Hepatocyte (in vitro differentiated cells): ENCODE results near the gene SLC25A21. TPM values are rescaled to one million over a fixed set of nuclear protein-coding genes. Genes with fewer than 3 reads are reported as not detected.

Experiments
- DNase-seq: peaks from one replicate; pipeline ENCODE4 v3.0.0-alpha.2; 2016; ENCODE audit warnings: low spot score
- H2AFZ ChIP-seq: fragments of 200-600 bp; sonication (generic); 2 replicates; pipeline ENCODE4 v1.6.0; 2016; ENCODE audit warnings: antibody characterized with exemption, mild to moderate bottlenecking
- H3K27ac ChIP-seq: fragments of 200-600 bp; sonication (generic); 2 replicates; pipeline ENCODE4 v1.5.1; 2016; ENCODE audit warnings: mild to moderate bottlenecking
- H3K27me3 ChIP-seq: fragments of 200-600 bp; sonication (generic); 2 replicates; pipeline ENCODE4 v1.6.1; 2016
- H3K36me3 ChIP-seq: fragments of 200-600 bp; sonication (generic); replicated peaks from 2 replicates; pipeline ENCODE4 v1.5.1; 2016; ENCODE audit warnings: low read depth; ENCODE audit not compliant: insufficient read depth
- H3K4me1 ChIP-seq: fragments of 200-600 bp; sonication (generic); 2 replicates; pipeline ENCODE4 v1.5.1; 2016; ENCODE audit warnings: mild to moderate bottlenecking, moderate library complexity; ENCODE audit not compliant: insufficient read depth
- H3K4me2 ChIP-seq: fragments of 200-600 bp; sonication (generic); 2 replicates; pipeline ENCODE4 v1.6.0; 2016
- H3K4me3 ChIP-seq: fragments of 200-600 bp; sonication (generic); 2 replicates; pipeline ENCODE4 v1.5.1; 2016; ENCODE audit warnings: mild to moderate bottlenecking
- H3K79me2 ChIP-seq: fragments of 200-600 bp; sonication (generic); 2 replicates; pipeline ENCODE4 v1.6.0; 2017; ENCODE audit warnings: mild to moderate bottlenecking
- H3K9me2 ChIP-seq: fragments of 200-600 bp; sonication (generic); replicated peaks from 2 replicates; pipeline ENCODE4 v1.6.0; 2017; ENCODE audit warnings: mild to moderate bottlenecking; ENCODE audit not compliant: insufficient read depth
- H3K9me3 ChIP-seq: fragments of 200-600 bp; sonication (generic); 2 replicates; pipeline ENCODE4 v1.5.1; 2016; ENCODE audit warnings: low read depth, mild to moderate bottlenecking
- H4K20me1 ChIP-seq: fragments of 200-600 bp; sonication (generic); 2 replicates; pipeline ENCODE4 v1.6.0; 2016; ENCODE audit warnings: mild to moderate bottlenecking; ENCODE audit not compliant: insufficient read depth, poor library complexity, severe bottlenecking
- CTCF ChIP-seq: fragments of 200-600 bp; sonication (generic); IDR thresholded peaks from 2 replicates; pipeline ENCODE4 v1.5.1; 2016; ENCODE audit warnings: antibody characterized with exemption, mild to moderate bottlenecking; ENCODE audit not compliant: poor library complexity
- EZH2 ChIP-seq: fragments of 200-600 bp; sonication (generic); IDR thresholded peaks from 2 replicates; pipeline ENCODE4 v1.6.1; 2016; ENCODE audit warnings: antibody characterized with exemption, mild to moderate bottlenecking, borderline replicate concordance
- EZH2phosphoT487 ChIP-seq: fragments of 200-600 bp; sonication (generic); IDR thresholded peaks from one replicate; pipeline ENCODE4 v1.6.1; 2018; ENCODE audit warnings: antibody characterized with exemption, mild to moderate bottlenecking, low read depth, moderate library complexity; ENCODE audit not compliant: unreplicated experiment, severe bottlenecking
- WGBS: methylation state at CpG from one replicate; pipeline ENCODE4 v1.1.6; 2016; ENCODE audit warnings: low lambda C conversion rate; ENCODE audit errors: missing lambda C conversion rate; 5-methylcytosine and 5-hydroxymethylcytosine counted together
- polyA plus RNA-seq: library from polyadenylated mRNA; unstranded; fragments of >200 nt; fragmentation: Nextera tagmentation; extraction: Ambion mirVana; gene quantifications from 2 replicates; pipeline ENCODE4 v1.2.1, GENCODE V29; 2016
- total RNA-seq: library from RNA; depleted of rRNA; stranded (reverse); fragments of >200 nt; gene quantifications from 2 replicates; pipeline ENCODE4 v1.2.3, GENCODE V29; 2014

The SLC25A21 gene
- total and polyA plus RNA-seq, 2 experiments from 2014 or later = 1.4 to 1.6 TPM

- Histone ChIP-seq H3K36me3 (no peaks in the 10 kb centered on the region), H3K79me2 (no peaks in the 10 kb centered on the region), H3K9me3 (no peaks in the 10 kb centered on the region), H2AFZ (no peak overlapping the region), H3K4me3 (no peak overlapping the region), H3K4me2 (no peak overlapping the region), H4K20me1 (no peaks in the 10 kb centered on the region), H3K4me1 (no peaks in the 10 kb centered on the region), H3K9me2 (no peaks in the 10 kb centered on the region), H3K27ac (no peak overlapping the region), H3K27me3 (no peaks in the 10 kb centered on the region)
- no peak for DNase-seq
- TF ChIP-seq EZH2phosphoT487 (no peak), CTCF (no peak), EZH2 (no peak)
- 87% methylated on average over 3 of the region's 3 CpGs for WGBS
Observed at GRCh38 chr14:36859119-36859518, 313.3 kb downstream of the SLC25A21 start.

- no peaks in the 10 kb centered on the region for H4K20me1 ChIP-seq
- no peaks in the 10 kb centered on the region for H3K79me2 ChIP-seq
- H2AFZ ChIP-seq = no peak overlapping the region
- DNase-seq = no peak
- TF ChIP-seq EZH2phosphoT487 (no peak), CTCF (no peak), EZH2 (no peak)
- no peaks in the 10 kb centered on the region for H3K27me3 ChIP-seq
- no peak overlapping the region for H3K27ac ChIP-seq
- no peaks in the 10 kb centered on the region for H3K36me3 ChIP-seq
- no peak overlapping the region for H3K4me2 ChIP-seq
- H3K9me3 ChIP-seq = no peaks in the 10 kb centered on the region
- no peak overlapping the region for H3K4me3 ChIP-seq
- no peaks in the 10 kb centered on the region for H3K9me2 ChIP-seq
- 77% methylated on average over 5 of the region's 5 CpGs for WGBS
- peaks cover 9% of the 10 kb centered on the region for H3K4me1 ChIP-seq
Observed at GRCh38 chr14:36857842-36858445, 314.5 kb downstream of the SLC25A21 start.

- Histone ChIP-seq H3K4me3 (no peak overlapping the region), H3K9me3 (no peaks in the 10 kb centered on the region), H3K4me2 (no peak overlapping the region), H3K36me3 (no peaks in the 10 kb centered on the region), H2AFZ (no peak overlapping the region), H4K20me1 (no peaks in the 10 kb centered on the region), H3K9me2 (no peaks in the 10 kb centered on the region), H3K27ac (no peak overlapping the region), H3K79me2 (no peaks in the 10 kb centered on the region), H3K4me1 (peaks cover 10% of the 10 kb centered on the region), H3K27me3 (no peaks in the 10 kb centered on the region)
- 62% methylated on average over 7 of the region's 7 CpGs for WGBS
- DNase-seq = no peak
- TF ChIP-seq CTCF (no peak), EZH2 (no peak), EZH2phosphoT487 (no peak)
Observed at GRCh38 chr14:36857136-36857535, 315.3 kb downstream of the SLC25A21 start.
